MM.1S (cell line): ENCODE results near the gene CACNG8.

Source experiments
- DNase-seq: peaks from one replicate; pipeline ENCODE4 v3.0.0-alpha.2; 2015
- H2AFZ ChIP-seq: fragments of 300-600 bp; sonication (generic); 2 replicates; pipeline ENCODE4 v1.6.0; 2016; ENCODE audit warnings: antibody characterized with exemption, low read length
- H3F3A ChIP-seq: fragments of 300-600 bp; sonication (generic); 2 replicates; pipeline ENCODE4 v1.6.1; 2016; ENCODE audit warnings: mild to moderate bottlenecking, antibody characterized with exemption, low read length, moderate library complexity, mixed read lengths; ENCODE audit not compliant: insufficient read depth
- H3K27ac ChIP-seq: fragments of 300-600 bp; sonication (generic); 2 replicates; pipeline ENCODE4 v1.5.1; 2016; ENCODE audit warnings: mild to moderate bottlenecking, low read length
- H3K27me3 ChIP-seq: fragments of 300-600 bp; sonication (generic); replicated peaks from 2 replicates; pipeline ENCODE4 v1.6.0; 2016; ENCODE audit warnings: low read length; ENCODE audit not compliant: insufficient read depth
- H3K36me3 ChIP-seq: fragments of 300-600 bp; sonication (generic); replicated peaks from 2 replicates; pipeline ENCODE4 v1.6.1; 2016; ENCODE audit warnings: mild to moderate bottlenecking, low read length, mixed read lengths; ENCODE audit not compliant: insufficient read depth
- H3K4me1 ChIP-seq: fragments of 300-600 bp; sonication (generic); 2 replicates; pipeline ENCODE4 v1.6.1; 2016; ENCODE audit warnings: low read length, mixed read lengths
- H3K4me2 ChIP-seq: fragments of 300-600 bp; sonication (generic); 2 replicates; pipeline ENCODE4 v1.6.0; 2016; ENCODE audit warnings: low read depth, low read length
- H3K4me3 ChIP-seq: fragments of 300-600 bp; sonication (generic); 2 replicates; pipeline ENCODE4 v1.5.1; 2016; ENCODE audit warnings: low read length, mixed read lengths
- H3K79me2 ChIP-seq: fragments of 300-600 bp; sonication (generic); 2 replicates; pipeline ENCODE4 v1.6.1; 2016; ENCODE audit warnings: mixed run types, low read length, mixed read lengths
- H3K9ac ChIP-seq: fragments of 300-600 bp; sonication (generic); 2 replicates; pipeline ENCODE4 v1.6.1; 2016; ENCODE audit warnings: low read length, mixed read lengths
- H3K9me2 ChIP-seq: fragments of 300-600 bp; sonication (generic); replicated peaks from 2 replicates; pipeline ENCODE4 v1.6.1; 2016; ENCODE audit warnings: mild to moderate bottlenecking, low read length, mixed read lengths; ENCODE audit not compliant: insufficient read depth
- H3K9me3 ChIP-seq: fragments of 300-600 bp; sonication (generic); replicated peaks from 2 replicates; pipeline ENCODE4 v1.6.1; 2016; ENCODE audit warnings: mild to moderate bottlenecking, low read length, mixed read lengths; ENCODE audit not compliant: insufficient read depth
- H4K20me1 ChIP-seq: fragments of 300-600 bp; sonication (generic); 2 replicates; pipeline ENCODE4 v1.6.1; 2016; ENCODE audit warnings: mild to moderate bottlenecking, low read length, moderate library complexity, mixed read lengths; ENCODE audit not compliant: insufficient read depth
- EZH2 ChIP-seq: fragments of 300-600 bp; sonication (generic); optimal IDR thresholded peaks from 2 replicates; pipeline ENCODE3; 2017; ENCODE audit warnings: low read depth, mild to moderate bottlenecking, antibody characterized with exemption, low read length, mixed read lengths
- EZH2phosphoT487 ChIP-seq: fragments of 300-600 bp; sonication (generic); IDR thresholded peaks from 2 replicates; pipeline ENCODE4 v1.6.1; 2018; ENCODE audit warnings: antibody characterized with exemption, low read length
- TF ChIP-seq, protein P1 (sequence below): fragments of 300-600 bp; sonication (generic); IDR thresholded peaks from 2 replicates; pipeline ENCODE4 v1.5.1; 2016; ENCODE audit warnings: antibody characterized with exemption, low read length, mixed read lengths

Gene CACNG8

GRCh38 chr19:53978975-53979801 is 16.5 kb downstream of the CACNG8 start:
- Histone ChIP-seq H3K27me3 (no peaks in the 10 kb centered on the region; the same call in 1 of the 2 replicates), H3K9me2 (no peaks in the 10 kb centered on the region), H3K36me3 (no peaks in the 10 kb centered on the region), H3K9ac (no peak overlapping the region), H3K4me2 (no peak overlapping the region), H4K20me1 (no peaks in the 10 kb centered on the region), H2AFZ (no peak overlapping the region), H3F3A (no peaks in the 10 kb centered on the region), H3K27ac (no peak overlapping the region), H3K4me3 (no peak overlapping the region), H3K4me1 (no peaks in the 10 kb centered on the region), H3K9me3 (no peaks in the 10 kb centered on the region), H3K79me2 (no peaks in the 10 kb centered on the region)
- TF ChIP-seq EZH2: no peak
- TF ChIP-seq, protein P1, sequence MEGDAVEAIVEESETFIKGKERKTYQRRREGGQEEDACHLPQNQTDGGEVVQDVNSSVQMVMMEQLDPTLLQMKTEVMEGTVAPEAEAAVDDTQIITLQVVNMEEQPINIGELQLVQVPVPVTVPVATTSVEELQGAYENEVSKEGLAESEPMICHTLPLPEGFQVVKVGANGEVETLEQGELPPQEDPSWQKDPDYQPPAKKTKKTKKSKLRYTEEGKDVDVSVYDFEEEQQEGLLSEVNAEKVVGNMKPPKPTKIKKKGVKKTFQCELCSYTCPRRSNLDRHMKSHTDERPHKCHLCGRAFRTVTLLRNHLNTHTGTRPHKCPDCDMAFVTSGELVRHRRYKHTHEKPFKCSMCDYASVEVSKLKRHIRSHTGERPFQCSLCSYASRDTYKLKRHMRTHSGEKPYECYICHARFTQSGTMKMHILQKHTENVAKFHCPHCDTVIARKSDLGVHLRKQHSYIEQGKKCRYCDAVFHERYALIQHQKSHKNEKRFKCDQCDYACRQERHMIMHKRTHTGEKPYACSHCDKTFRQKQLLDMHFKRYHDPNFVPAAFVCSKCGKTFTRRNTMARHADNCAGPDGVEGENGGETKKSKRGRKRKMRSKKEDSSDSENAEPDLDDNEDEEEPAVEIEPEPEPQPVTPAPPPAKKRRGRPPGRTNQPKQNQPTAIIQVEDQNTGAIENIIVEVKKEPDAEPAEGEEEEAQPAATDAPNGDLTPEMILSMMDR: no peak
- no peak for TF ChIP-seq EZH2phosphoT487
- no peak for DNase-seq

GRCh38 chr19:53980539-53981375 is 18.0 kb downstream of the CACNG8 start:
- Histone ChIP-seq H3K4me2 (no peak overlapping the region), H3K9me2 (no peaks in the 10 kb centered on the region), H2AFZ (no peak overlapping the region), H3K9ac (no peak overlapping the region), H3K36me3 (no peaks in the 10 kb centered on the region), H3K9me3 (no peaks in the 10 kb centered on the region), H3K27me3 (no peaks in the 10 kb centered on the region), H4K20me1 (no peaks in the 10 kb centered on the region), H3K79me2 (no peaks in the 10 kb centered on the region), H3F3A (no peaks in the 10 kb centered on the region), H3K27ac (no peak overlapping the region), H3K4me3 (no peak overlapping the region), H3K4me1 (no peaks in the 10 kb centered on the region)
- DNase-seq: no peak
- TF ChIP-seq EZH2phosphoT487 (no peak), EZH2 (no peak)
- TF ChIP-seq, protein P1: no peak

DNA sequence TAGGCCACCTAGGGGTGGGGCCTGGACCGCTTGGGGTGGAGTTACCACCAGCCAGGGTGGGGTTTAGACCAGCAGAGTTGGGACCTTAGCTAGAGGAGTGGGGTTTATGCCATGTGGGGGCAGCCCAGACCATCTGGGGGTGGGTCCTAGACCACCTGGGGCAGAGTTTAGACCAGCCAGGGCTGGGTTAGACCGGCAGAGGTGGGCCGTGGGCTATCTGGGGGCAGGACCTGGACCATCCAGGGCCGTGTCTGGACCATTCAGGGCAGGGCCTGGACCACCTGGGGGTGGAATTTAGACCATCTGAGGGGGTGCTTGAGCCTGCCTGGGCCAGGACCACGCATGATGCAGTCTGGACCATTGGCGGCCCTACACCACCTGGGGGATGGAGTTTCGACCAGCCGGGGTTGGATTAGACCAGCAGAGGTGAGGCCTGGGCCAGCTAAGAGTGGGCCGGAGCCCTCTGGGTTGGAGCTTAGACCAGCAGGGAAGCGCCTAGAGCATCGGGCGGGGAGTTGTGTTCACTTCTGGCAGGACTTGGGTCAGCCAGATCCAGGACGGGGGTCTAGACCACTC is 18.7 kb downstream of the CACNG8 start:
- Histone ChIP-seq H3F3A (no peaks in the 10 kb centered on the region), H3K9me2 (no peaks in the 10 kb centered on the region), H2AFZ (no peak overlapping the region), H3K27ac (no peak overlapping the region), H3K4me2 (no peak overlapping the region), H3K79me2 (no peaks in the 10 kb centered on the region), H3K9me3 (no peaks in the 10 kb centered on the region), H3K27me3 (no peaks in the 10 kb centered on the region), H3K4me3 (no peak overlapping the region), H3K9ac (no peak overlapping the region), H3K4me1 (no peaks in the 10 kb centered on the region), H4K20me1 (no peaks in the 10 kb centered on the region), H3K36me3 (no peaks in the 10 kb centered on the region)
- no peak for TF ChIP-seq EZH2
- TF ChIP-seq EZH2phosphoT487: no peak
- TF ChIP-seq, protein P1: no peak
- DNase-seq: no peak
